HG03139 (cell line): ENCODE measurements around the gene STAT5B.

Source experiments
- ATAC-seq: cut with Tn5 transposase; IDR thresholded peaks from one replicate; pipeline ENCODE4 v1.9.1; 2021; ENCODE audit not compliant: unreplicated experiment

Gene STAT5B

DNA sequence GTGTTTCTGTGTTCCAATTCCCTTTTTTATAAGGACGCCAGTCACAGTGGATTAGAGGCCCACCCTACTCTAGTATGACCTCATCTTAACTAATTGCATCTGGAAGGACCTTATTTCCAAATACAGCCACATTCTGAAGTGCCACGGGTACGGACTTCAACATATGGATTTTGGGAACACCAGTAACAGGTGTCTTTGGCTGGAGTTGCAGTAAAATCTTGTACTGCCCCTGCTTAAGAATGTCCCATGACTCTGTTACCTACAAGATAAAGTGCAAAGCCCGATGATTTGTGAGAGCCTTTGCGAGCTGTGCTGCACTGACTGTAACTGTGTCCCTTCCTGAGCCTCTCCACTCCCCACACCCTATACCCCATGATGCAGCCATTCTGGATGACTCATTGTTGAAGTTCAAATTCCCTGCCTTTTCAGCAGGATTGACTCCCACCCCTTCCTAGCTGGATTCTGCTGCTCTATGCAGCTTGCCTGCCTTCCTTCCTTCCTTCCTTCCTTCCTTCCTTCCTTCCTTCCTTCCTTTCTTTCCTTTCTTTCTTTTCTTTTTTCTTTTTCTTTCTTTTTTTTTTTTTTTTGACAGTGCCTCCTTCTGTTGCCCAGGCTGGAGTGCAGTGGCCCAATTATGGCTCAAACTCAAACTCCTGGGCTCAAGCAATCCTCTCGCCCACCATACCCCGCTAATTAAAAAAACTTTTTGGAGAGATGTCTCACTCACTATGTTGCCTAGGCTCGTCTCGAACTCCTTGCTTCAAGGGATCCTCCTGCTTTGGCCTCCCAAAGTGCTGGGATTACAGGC is 93.1 kb downstream of the STAT5B start:
- no peak for ATAC-seq

DNA sequence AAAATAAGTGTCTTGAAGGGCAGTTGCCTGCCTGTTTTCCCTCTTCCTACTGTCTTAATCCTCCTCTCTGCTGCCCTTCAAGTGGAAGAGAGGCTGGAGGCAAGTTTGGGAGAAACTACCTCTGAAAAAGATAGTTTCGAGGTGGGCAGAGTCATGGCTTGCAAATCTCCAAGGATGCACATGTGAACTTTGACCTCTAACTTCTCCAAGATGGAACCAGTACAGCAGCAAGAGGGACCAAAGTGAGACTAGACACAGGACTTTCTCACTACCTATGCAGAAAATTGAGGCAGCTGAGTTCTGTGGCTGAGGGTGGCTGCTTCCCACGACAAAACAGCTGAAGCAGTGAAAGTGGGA is 94.4 kb downstream of the STAT5B start:
- ATAC-seq, result no peak

DNA sequence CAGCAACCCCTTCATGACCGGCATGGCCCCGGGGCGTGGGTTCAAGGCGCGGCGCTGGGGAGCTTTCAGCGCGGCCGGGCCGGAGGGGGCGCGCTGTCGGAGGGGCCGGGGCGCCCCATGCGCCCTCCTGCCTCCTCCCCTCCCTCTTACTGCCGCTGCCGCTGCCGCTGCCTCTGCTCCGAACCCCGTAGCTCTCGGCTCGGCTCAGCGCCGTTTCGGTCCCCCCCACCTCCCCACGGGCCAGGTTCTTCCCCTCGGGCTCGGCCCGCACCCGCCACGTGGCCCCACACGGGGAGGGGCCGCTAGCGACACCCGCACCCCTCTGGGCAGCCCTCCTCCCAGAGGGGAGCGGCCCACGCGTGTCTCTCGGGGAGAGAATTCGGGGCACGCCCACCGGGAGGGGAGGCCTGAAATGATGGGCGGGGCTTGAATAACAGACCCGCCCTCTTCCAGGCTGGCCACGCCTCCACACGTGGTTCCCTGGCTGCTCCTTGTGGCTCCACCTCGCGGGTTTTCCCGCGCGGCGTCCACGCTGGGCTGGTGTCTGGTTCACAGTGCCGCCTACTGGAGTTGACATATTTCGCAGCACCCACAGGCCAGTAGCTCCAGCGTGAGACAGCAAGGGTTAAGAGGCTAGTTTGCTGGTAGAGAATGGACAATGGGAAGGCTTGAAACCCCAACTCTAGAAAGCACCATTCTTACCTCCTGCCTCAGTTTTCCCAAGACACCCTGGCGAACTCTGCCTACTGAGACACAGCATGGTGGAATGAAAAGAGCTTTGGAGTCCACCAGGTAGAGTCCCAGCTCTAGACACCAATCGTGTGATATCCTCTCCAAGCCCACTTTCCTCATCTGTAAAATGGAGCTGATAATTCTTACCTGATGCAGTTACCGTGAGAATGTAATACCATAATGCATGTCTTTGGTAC is 95.0 kb downstream of the STAT5B start, which contains the start of gene KCNH4:
Gene KCNH4, minus strand, starts transcription at position 221 of the 929 bp plus-strand sequence. Its CDS starts 197 bp downstream, at position 24.
- no peak for ATAC-seq

DNA sequence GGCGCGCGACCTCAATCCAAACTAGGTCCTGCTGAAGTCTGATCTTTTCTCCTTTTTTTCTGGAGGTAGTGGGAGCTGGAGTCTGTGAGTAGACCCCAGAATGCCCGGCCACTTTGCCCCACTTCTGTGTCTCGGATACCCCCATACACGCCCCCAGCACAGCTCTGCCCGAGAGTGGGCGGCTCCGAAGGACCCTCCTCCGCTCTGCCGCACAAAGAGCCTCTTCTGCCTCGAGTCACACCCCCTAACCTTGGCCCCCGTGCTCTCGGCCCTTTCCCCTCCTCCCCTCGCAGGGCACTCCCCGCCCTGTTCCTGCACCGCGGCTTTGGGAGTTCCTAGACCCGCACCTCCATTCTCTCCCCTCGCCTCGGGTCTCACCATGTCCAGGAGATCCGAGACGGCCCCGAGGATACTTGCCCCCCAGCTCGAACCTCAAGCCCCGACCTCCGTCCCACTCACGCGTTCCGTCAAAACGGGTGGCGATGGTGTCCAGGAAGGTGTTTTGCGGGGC is 95.7 kb downstream of the STAT5B start:
- ATAC-seq, result no peak

DNA sequence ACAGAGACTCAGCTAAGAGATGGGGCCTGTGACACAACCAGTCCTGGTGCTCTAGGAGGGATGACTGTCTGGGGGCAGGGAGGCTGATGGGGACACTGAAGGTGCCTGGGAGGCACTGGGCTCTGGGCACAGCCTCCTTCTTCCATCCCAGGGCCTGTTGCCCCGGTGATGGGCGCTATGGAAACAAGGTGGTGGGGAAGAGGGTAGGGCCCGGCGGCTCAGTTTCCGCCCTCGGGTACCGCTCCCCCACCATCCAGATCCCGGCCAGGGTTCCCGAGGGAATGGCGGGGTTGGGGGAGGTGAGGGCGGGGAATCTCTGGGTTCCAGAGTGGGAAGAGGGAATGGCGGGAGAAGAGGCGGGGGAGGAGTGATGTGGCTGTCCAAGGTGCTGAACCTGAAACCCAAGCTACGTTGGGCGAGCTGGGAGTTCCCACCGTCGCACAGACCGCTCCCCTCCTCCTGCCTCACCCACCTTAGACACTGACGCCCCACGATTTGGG is 96.2 kb downstream of the STAT5B start:
- ATAC-seq, result no peak

DNA sequence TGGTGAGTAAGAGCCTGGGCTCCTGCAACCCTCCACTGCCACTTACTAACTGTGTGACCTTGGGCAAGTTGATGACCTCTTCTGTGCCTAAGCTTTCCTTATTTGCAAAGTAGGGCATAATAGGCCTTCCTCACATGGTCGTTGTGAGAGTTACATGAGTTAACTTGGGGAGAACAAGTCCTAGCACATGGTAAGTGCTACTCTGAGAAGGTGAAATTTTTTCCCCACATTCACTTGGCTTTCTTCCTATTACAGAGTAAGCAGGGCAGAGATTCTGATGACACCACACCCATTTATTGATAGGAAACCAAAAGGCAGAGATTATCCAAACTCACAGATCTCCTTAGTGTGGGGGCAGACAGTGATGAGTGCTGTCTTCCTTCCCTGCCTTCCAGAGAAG is 96.9 kb downstream of the STAT5B start:
- ATAC-seq, result no peak

DNA sequence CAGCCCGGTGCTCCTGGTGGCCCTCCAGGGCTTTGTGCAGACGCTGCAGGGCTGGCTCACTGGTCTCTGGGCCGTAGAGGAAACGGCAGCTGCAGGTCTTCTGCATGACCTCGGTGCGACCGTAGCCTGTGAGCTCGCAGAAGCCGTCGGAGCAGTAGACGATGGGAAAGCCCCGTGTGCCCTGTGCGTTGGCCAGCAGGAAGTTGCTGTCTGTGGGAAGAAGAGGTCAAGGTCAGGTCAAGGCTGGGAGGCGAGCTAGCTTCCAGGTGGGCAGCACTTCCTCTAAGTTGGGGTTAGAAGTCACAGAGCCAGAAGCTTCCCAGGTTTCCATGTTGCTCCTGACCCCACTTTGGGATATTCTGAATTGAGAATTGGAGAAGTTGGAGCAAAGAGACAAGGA is 97.4 kb downstream of the STAT5B start:
- ATAC-seq, result no peak

DNA sequence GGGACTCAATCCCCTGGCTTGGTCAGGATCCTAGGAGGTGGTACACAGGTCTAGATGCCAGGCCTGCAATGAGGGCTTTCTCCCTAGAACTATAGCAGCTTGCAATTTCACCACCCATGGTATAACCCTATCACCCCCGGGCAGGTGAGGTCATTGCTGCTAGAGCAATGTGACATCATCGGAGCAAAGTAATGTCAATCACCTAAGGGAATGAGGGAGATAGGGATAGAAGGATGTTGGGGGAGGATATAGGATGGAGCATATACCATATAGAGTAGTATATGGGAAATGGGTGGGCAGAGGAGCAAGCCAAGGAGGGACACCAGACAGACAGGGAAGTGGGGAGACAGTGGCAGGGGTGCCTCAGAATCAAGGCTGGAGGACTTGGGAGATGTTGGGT is 98.5 kb downstream of the STAT5B start:
- no peak for ATAC-seq

DNA sequence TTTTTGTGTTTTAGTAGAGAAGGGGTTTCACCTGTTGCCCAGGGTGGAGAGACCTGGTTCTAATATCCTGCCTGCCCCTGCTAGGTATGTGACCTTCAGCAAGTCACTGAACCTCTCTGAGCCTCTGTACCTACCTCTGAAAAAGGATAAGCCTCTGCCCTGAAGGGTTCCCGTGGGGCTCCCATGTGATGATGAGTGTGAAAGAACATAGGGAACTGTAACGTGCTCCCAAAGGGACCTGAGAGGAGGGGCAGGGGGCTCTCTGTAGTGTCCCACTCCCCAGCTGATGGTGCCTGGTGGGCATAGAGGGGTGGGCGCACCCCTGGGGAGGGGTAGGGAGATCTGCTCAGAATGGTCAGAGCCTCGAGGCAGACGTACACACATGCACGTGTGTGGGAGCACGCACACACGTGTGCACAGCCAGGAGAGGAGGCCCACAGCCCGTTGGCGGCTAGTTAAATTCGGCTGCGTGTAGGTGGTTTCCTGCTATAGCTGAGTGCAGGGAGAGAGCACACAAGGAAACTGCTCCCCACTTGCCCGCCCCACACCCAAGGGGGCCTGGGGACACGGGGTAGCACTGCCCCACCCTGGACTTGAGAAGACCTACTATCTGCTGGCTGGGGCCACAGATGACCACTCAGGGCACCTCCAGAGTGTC is 101.9 kb downstream of the STAT5B start:
- no peak for ATAC-seq

DNA sequence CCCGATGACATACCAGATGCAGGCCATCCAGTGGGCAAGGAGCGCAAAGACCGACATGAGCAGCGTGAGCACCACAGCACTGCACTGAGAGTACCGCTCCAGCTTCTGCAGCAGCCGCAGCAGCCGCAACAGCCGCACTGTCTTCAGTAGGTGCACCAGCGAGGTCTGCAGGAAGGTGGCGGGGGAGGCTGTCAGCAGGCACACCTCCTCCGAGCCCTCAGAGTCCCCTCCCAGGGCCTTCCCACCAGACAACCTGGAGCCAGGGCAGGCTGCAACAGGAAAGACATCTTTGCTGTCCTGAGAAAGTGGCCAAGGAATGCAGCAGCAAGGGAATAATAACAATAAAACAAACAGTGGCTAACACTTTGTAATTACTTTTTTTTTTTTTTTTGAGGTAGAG is 104.4 kb downstream of the STAT5B start:
- no peak for ATAC-seq

DNA sequence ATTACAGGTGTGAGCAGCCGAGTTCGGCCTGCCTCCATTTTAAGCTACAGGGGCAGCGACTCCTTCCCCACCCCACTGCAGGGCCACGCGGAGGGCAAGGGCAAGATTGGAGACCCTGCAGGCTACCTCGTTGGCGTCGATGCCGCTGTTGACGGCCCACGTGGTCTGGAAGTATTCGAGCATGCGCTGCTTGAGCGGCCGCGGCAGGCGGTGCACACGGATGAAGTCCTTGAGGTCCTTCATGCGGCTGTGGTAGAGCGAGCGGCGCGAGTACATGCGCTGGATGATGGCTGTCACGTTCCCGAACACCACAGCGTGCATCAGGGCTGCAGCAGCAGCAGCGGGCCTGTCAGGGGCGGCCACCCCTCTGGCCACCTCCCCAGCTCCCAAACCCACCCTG is 106.8 kb downstream of the STAT5B start:
- no peak for ATAC-seq

DNA sequence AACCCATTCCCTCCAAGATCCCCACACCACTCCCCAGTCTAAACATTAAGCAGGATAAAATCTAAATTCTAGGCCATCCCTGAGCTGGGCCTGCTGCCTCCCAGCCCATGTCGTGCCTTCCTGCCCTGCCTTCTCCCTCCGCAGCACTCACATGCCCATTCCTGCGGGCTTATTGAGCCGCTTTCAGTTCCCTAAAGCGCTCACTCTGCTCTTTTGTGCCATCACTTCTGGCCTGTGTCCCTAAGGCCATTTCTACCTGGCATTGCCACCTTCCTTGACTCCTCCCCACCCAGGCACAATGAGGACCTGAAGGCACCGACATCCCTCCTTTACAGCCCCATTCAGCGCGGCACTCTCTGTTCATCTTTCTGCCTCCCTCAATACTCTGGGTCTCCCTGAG is 108.4 kb downstream of the STAT5B start:
- no peak for ATAC-seq

DNA sequence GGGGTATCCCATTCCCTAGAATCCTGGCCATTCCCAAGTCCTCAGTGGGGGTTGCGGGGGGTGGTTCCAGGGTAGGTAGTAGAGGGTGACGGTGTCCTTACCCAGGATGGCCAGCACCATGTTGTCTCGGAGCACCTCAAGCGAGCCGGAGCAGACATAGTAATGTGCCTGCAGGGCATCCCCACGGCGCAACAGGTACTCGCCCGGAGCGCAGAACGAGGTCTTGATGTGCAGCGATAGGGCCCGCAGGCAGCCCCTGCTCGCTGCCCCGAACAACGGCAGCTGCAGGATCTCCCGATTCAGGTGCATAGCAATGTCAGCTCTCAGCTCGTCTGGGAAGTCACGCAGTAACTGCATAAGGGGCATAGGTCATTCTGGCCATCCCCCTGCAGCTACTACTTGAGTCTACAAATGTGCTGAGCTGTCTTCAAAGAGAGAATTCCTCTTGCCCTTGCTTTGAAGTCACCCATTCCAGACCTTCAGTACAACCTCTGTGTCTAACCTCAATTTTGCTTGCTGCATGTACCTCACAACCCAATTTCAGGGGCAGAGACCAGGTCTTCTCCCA is 109.9 kb downstream of the STAT5B start:
- no peak for ATAC-seq

DNA sequence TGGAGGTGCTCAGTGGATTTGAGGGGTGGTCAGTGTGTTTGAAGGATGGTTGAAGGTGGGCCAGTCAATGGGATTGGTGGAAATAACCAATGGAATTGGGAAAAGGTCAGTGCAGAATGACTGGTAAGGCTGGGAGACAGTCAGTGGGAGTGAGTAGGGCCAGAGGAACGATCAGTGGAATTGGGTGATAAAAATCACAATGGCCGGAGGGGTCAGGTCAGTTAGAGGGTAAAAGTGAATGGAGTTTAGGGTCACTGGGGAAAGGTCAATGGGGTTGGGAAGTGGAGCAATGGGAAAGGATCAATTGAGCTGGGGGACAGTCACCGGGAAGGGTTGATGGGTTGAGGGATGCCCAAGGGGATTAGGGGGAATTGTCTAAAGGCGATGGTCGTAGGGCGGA is 110.4 kb downstream of the STAT5B start:
- ATAC-seq, result no peak

DNA sequence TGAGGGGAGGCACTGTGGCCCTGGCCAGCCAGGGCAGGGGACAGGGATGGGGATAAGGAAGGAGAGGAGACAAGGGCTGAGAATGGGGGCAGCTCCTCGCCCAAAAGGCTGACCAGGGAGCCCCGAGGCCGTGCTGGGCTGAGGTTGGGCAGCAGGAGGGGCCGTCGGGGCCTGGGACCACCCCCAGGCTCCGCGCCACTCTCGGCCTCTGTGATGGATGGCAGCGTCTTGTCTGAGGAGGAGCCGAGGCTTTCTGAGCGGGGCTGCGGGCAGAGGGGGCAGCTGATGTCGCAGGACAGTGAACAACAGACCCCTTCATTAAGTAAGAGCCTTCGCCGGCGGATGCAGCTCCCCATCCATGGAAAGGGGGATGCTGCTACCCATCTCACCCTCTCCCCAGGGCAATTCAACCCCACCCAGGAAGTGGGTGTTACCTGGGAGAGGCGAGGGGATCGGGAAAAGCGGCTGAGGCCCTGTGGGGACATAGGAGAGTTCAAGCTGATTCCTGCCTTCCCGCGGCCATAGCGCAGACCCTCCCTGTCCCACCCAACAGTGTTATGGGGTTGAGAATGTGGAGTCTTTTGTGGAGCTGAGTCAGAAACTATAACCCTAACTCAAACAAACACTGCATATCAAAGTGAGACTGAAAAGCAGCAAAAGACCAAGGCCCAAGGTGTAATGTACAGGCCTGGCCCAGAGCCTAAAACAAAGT is 112.3 kb downstream of the STAT5B start:
- no peak for ATAC-seq

DNA sequence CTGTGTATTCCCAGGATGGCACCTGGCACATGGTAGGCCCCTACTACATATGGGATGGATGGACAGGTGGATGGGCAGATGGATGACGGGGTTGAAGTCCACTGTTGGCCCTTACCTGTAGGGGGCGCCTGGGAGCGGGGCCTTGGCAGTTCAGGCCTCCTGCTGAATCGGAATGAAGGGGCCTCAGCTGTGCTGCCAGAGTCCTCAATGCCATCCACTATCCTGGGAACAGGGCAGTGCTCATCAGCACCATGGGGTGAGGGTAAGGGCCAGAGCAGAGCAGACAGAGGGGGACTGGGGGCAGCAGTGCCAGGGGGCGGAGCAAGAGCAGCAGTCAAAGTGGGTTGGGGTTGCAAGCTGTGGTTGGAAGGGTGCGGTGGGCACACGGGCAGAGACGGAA is 113.1 kb downstream of the STAT5B start:
- ATAC-seq, result no peak

DNA sequence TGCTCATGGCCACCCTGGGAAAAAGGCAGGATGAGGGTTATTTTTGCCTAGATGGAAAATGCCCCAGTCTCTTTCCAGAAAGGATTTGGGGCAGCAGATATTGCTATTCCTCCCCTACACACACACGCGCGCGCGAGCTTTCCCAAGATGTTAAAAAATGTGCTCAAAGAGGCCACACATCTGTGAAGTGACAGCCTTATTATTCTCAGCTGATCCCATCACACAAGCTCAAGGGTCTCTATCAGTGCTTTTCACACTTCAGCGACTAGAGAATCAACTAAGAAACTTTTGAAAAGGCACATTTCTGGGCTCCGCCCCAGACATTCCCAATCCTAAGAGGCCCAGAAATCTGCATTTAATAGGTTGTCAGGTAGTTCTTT is 115.7 kb downstream of the STAT5B start:
- ATAC-seq, result no peak

DNA sequence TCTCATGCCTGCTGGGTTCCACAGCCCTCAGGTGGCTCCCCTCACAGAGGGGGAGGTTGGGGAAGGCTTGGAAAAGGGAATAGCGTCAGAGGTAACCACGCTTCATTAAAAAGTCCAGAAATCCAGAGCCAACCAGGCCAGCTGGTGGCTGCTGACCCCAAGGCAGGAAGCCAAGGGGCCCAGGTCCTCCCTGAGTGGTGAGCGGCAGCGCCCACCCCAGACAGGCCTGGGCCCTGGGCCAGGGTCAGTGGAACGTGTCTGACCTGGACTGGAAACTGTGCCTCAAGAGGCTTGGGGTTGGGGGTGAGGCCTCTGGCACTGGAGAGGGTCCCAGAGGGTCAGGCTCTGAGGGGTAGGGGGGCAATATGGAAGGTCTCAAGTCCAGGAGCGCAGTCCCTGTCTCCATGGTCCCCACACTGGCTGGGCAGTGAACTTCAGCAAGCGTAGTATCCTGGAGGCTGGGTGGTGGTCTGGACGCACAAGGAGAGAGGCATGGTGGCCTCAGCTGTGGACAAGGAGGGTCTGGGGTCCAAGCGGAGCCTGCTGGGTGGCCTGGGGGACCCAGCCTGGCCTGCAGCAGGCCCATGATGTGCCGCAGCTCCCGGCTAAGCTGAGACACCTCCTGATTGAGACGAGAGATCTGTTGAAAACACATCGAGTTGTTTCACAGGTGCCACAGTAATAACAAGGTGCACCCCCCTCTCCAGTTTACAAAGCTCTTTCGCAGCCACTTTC is 116.2 kb downstream of the STAT5B start:
- ATAC-seq, result no peak

DNA sequence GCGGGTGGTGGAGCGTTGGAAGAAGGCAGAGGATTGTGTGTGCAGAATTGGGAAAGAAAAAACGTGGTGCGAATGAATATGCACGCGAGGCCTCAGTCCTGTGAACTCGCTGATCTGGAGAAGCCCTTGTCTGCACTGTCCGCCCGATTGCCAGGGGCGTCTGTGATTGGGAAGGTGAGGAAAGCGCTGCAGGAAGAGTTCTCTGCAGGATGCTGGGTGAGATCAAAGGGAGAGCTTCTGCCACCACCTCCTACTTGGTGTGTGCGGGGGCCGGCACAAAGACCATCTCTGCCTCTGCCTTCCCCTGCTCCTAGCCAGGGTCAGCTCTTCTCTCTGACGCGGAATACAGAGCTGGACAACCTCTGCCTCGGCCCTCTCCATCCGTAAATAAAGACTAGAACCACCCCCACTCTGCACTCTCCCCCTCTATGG is 120.6 kb downstream of the STAT5B start:
- no peak for ATAC-seq
